ENCODE measurements around the gene NXT1.

DNA sequence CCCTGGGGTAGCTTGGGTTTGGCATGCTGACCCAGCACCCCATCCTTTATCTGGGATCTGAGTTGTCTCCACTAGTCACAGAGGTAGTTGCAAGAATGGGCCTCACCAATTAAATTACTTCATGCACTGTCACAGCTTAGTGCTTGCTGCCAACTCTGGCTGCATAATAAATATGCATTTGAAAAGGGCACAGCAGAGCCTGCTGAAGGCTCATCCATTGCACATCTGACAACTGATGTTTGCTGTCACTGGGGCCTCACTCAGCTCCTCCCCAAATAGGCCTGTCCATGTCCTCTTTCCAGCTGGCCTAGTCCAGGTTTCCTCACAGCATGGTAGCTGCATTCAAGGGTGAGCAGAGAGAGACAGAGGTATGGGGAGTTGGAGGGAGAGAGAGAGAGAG lies 13.3 kb upstream of the NXT1 start:
- TF ChIP-seq POLR2A (IDR thresholded peaks at IDR 0.05): no peak
- no peak for TF ChIP-seq CTCF (IDR thresholded peaks at IDR 0.05)
